T-cell (primary cell): ENCODE results near the gene CFAP107. TPM values are rescaled to one million over a fixed set of nuclear protein-coding genes. Genes with fewer than 3 reads are reported as not detected.

Source experiments
- total RNA-seq, 35 experiments: library from RNA in 6 of 35; stranded (reverse) in 6 of 35; fragments of 120-200 nt in 1 of 35; gene quantifications; one replicate each; pipeline versions ENCODE4 v1.2.1 to v1.2.4 and lab custom pipeline; 2013 to 2026

CFAP107 gene
- total RNA-seq, 5 donors from 2014 or later (not counting 1 experiment from before 2014, with no cell fraction given), result not detected

Other genes with a start within 250 kb of the CFAP107 start
- 100 to 1,000 TPM in 1 of 5 donors, 10 to 100 TPM in 4; 56.4 to 107 (median 90.8) TPM for gene DHRS3, start 128.0 kb upstream of the CFAP107 start, total RNA-seq
- not detected for gene AADACL4, start 102.1 kb upstream of the CFAP107 start, total RNA-seq
- not detected for gene AADACL3, start 30.1 kb upstream of the CFAP107 start, total RNA-seq
- not detected for gene PRAMEF12, start 27.5 kb downstream of the CFAP107 start, total RNA-seq
- not detected for gene PRAMEF1, start 45.2 kb downstream of the CFAP107 start, total RNA-seq
- not detected for gene PRAMEF11, start 85.2 kb downstream of the CFAP107 start, total RNA-seq
- gene HNRNPCL1, start 102.5 kb downstream of the CFAP107 start, total RNA-seq, result not detected
- not detected for gene PRAMEF2, start 110.9 kb downstream of the CFAP107 start, total RNA-seq
- gene PRAMEF4, start 140.0 kb downstream of the CFAP107 start, total RNA-seq, result not detected
- gene PRAMEF10, start 152.1 kb downstream of the CFAP107 start, total RNA-seq, result not detected
- not detected for gene PRAMEF7, start 170.4 kb downstream of the CFAP107 start, total RNA-seq
- gene PRAMEF6, start 201.4 kb downstream of the CFAP107 start, total RNA-seq, result not detected